GM12878 (cell line): ENCODE results near the gene IRGQ. TPM values are rescaled to one million over a fixed set of nuclear protein-coding genes. Genes with fewer than 3 reads are reported as not detected.

Experiments used
- ATAC-seq: fragments of 200-7000 bp; cut with Tn5 transposase; 3 replicates; pipeline ENCODE4 v1.9.1; 2020; ENCODE audit warnings: mild to moderate bottlenecking, moderate library complexity
- BruUV-seq: library from RNA; stranded (reverse); fragments of 400-500 nt; replicated peaks from 2 replicates; lab custom pipeline; 2021; lab: Mats Ljungman, UMichigan
- CTCF ChIA-PET: fragments of 300-600 bp; sonication (Branson Sonifier 250); formaldehyde crosslinking; extraction: SDS; loops from one replicate; lab custom pipeline; 2021; ENCODE audit warnings: inconsistent platforms; lab: Yijun Ruan, JAX
- POLR2A ChIA-PET: fragments of 350-600 bp; formaldehyde crosslinking; extraction: SDS; loops from one replicate; lab custom pipeline; 2021; ENCODE audit warnings: inconsistent platforms; lab: Charles Lee
- RAD21 ChIA-PET: fragments of 300-600 bp; sonication (Branson Sonifier 250); formaldehyde crosslinking; loops from one replicate; lab custom pipeline; 2023; ENCODE audit warnings: antibody characterized with exemption; ENCODE audit not compliant: unreplicated experiment; lab: Charles Lee
- SMC1A ChIA-PET: fragments of 300-600 bp; sonication (Branson Sonifier 250); formaldehyde crosslinking; loops from one replicate; lab custom pipeline; 2023; ENCODE audit not compliant: unreplicated experiment, uncharacterized antibody; lab: Charles Lee
- DNase-seq: peaks from one replicate; pipeline ENCODE4 v3.0.0-alpha.2; 2011; ENCODE audit warnings: low read depth, low spot score
- FAIRE-seq: peaks from 3 replicates; lab custom pipeline; 2011; peaks lifted over from hg19 to GRCh38; lab: Jason Lieb, UNC
- H2AFZ ChIP-seq: 2 replicates; pipeline ENCODE4 v1.6.0; 2011; ENCODE audit warnings: low read depth, low read length, control low read depth; ENCODE audit not compliant: control insufficient read depth
- H3K27ac ChIP-seq: 2 replicates; pipeline ENCODE4 v1.5.1; 2011; ENCODE audit warnings: control low read depth; ENCODE audit not compliant: control insufficient read depth, insufficient read depth
- H3K27me3 ChIP-seq, 2 experiments: replicated peaks in 1 of 2; 2 replicates each; pipeline versions ENCODE4 v1.6.0 to v1.6.1; 2011; ENCODE audit warnings: low read length in 1 of 2; ENCODE audit not compliant: control insufficient read depth in 2 of 2, insufficient read depth in 2 of 2
- H3K36me3 ChIP-seq, 2 experiments: 2 replicates each; pipeline ENCODE4 v1.5.1; 2011; ENCODE audit warnings: low read length in 1 of 2; ENCODE audit not compliant: control insufficient read depth in 2 of 2, insufficient read depth in 2 of 2
- H3K4me1 ChIP-seq: 2 replicates; pipeline ENCODE4 v1.6.1; 2011; ENCODE audit warnings: mild to moderate bottlenecking, low read length, moderate library complexity, mixed read lengths; ENCODE audit not compliant: control insufficient read depth, insufficient read depth
- H3K4me2 ChIP-seq: 2 replicates; pipeline ENCODE4 v1.6.0; 2011; ENCODE audit warnings: control low read depth; ENCODE audit not compliant: control insufficient read depth, insufficient read depth
- H3K4me3 ChIP-seq: fragments of 200-600 bp; sonication (generic); 2 replicates; pipeline ENCODE4 v1.5.1; 2016
- H3K79me2 ChIP-seq: 2 replicates; pipeline ENCODE4 v1.6.0; 2011; ENCODE audit warnings: low read length; ENCODE audit not compliant: control insufficient read depth, insufficient read depth
- H3K9ac ChIP-seq: 2 replicates; pipeline ENCODE4 v1.8.0; 2011; ENCODE audit warnings: low read length, control low read depth, mixed read lengths; ENCODE audit not compliant: control insufficient read depth, insufficient read depth
- H3K9me3 ChIP-seq: replicated peaks from 3 replicates; pipeline ENCODE4 v1.5.1; 2011; ENCODE audit warnings: mild to moderate bottlenecking, low read length; ENCODE audit not compliant: control insufficient read depth, insufficient read depth
- H4K20me1 ChIP-seq: 2 replicates; pipeline ENCODE4 v1.6.0; 2011; ENCODE audit not compliant: control insufficient read depth, insufficient read depth
- ATF3 ChIP-seq: IDR thresholded peaks from 2 replicates; pipeline ENCODE4 v1.6.1; 2011; ENCODE audit warnings: low read depth, mild to moderate bottlenecking, low read length, moderate library complexity, borderline replicate concordance; ENCODE audit errors: extremely low read depth
- CBX3 ChIP-seq: fragments of 200-600 bp; sonication (generic); IDR thresholded peaks from 2 replicates; pipeline ENCODE4 v1.6.1; 2016; ENCODE audit warnings: low read depth, borderline replicate concordance
- ESRRA ChIP-seq: IDR thresholded peaks from 2 replicates; pipeline ENCODE4 v1.6.1; 2012; ENCODE audit warnings: mild to moderate bottlenecking, low read length, improper control_type of control experiment
- IKZF2 ChIP-seq, 2 experiments: fragments of 450-650 bp; IDR thresholded peaks; 2 replicates each; pipeline ENCODE4 v1.6.1; 2017; ENCODE audit warnings: mild to moderate bottlenecking in 2 of 2, moderate library complexity in 2 of 2
- KAT2A ChIP-seq: conservative IDR thresholded peaks from 2 replicates; pipeline ENCODE4 v1.6.1; 2011; ENCODE audit warnings: low read depth, low read length; ENCODE audit not compliant: control insufficient read depth
- MYB ChIP-seq: fragments of 150-350 bp; IDR thresholded peaks from 2 replicates; pipeline ENCODE4 v1.6.1; 2014; ENCODE audit warnings: mild to moderate bottlenecking, low read depth, low read length, borderline replicate concordance
- MYC ChIP-seq: IDR thresholded peaks from 2 replicates; pipeline ENCODE4 v1.6.1; 2011; ENCODE audit warnings: mild to moderate bottlenecking, low read length, moderate library complexity, inconsistent platforms; ENCODE audit not compliant: insufficient read depth, insufficient replicate concordance, insufficient read length, severe bottlenecking
- NBN ChIP-seq: fragments of 450-650 bp; IDR thresholded peaks from 2 replicates; pipeline ENCODE4 v1.6.1; 2016
- NR2C1 ChIP-seq: fragments of 450-650 bp; IDR thresholded peaks from 2 replicates; pipeline ENCODE4 v1.6.1; 2017; ENCODE audit warnings: antibody characterized with exemption, mild to moderate bottlenecking, moderate library complexity
- NRF1 ChIP-seq: conservative IDR thresholded peaks from 2 replicates; pipeline ENCODE4 v1.6.1; 2011; ENCODE audit warnings: mild to moderate bottlenecking, low read depth, low read length, improper control_type of control experiment
- POLR2AphosphoS5 ChIP-seq: IDR thresholded peaks from 2 replicates; pipeline ENCODE4 v1.6.1; 2011; ENCODE audit warnings: mild to moderate bottlenecking, low read length, inconsistent platforms
- RCOR1 ChIP-seq: conservative IDR thresholded peaks from 2 replicates; pipeline ENCODE4 v1.6.1; 2012; ENCODE audit warnings: low read depth, low read length, improper control_type of control experiment
- SREBF2 ChIP-seq: IDR thresholded peaks from 2 replicates; pipeline ENCODE4 v1.6.1; 2012; ENCODE audit warnings: mild to moderate bottlenecking, low read length
- YBX1 ChIP-seq: fragments of 450-650 bp; IDR thresholded peaks from 2 replicates; pipeline ENCODE4 v1.6.1; 2016; ENCODE audit warnings: antibody characterized with exemption
- ZNF207 ChIP-seq: fragments of 450-650 bp; IDR thresholded peaks from 2 replicates; pipeline ENCODE4 v1.6.1; 2014; ENCODE audit warnings: antibody characterized with exemption, mild to moderate bottlenecking, borderline replicate concordance
- ZNF24 ChIP-seq: fragments of 450-650 bp; IDR thresholded peaks from 2 replicates; pipeline ENCODE4 v1.6.1; 2017; ENCODE audit warnings: antibody characterized with exemption, mild to moderate bottlenecking
- ZNF274 ChIP-seq: IDR thresholded peaks from one replicate; pipeline ENCODE4 v1.8.0; 2011; ENCODE audit not compliant: insufficient read length, insufficient read depth
- WGBS: methylation state at CpG from one replicate; pipeline ENCODE4 v1.1.6; 2016; ENCODE audit warnings: low lambda C conversion rate; ENCODE audit not compliant: insufficient replicate concordance, insufficient coverage; ENCODE audit errors: missing lambda C conversion rate; 5-methylcytosine and 5-hydroxymethylcytosine counted together
- in situ Hi-C: fragments of 300-500 bp; cut with MboI; formaldehyde crosslinking; loops from 9 replicates; pipeline ENCODE4 v1.14.3; 2018; ENCODE audit warnings: mixed read lengths
- intact Hi-C: fragments of 100-400 bp; cut with micrococcal nuclease; formaldehyde crosslinking; loops from one replicate; pipeline ENCODE4 v1.14.2; 2022; ENCODE audit not compliant: unreplicated experiment
- polyA plus RNA-seq, 11 experiments: library from polyadenylated mRNA; depleted of rRNA in 4 of 11; unstranded in 6 of 11; stranded (reverse) in 5 of 11; fragments of >200 nt; fragmentation: Nextera tagmentation in 4 of 11; fragmentation: Illumina TruSeq in 1 of 11; extraction: Ambion mirVana in 4 of 11; extraction: Trizol in 1 of 11; gene quantifications; 1 replicate in 1 of 11; 2 replicates in 10 of 11; pipeline versions ENCODE4 v1.2.1 to v1.2.3, GENCODE V29; 2011 to 2016; ENCODE audit warnings: inconsistent platforms in 2 of 11, missing spikeins in 2 of 11, low read depth in 1 of 11
- total RNA-seq, 4 experiments: library from RNA; depleted of rRNA in 3 of 4; stranded (reverse); fragments of >200 nt in 3 of 4; fragmentation: Illumina TruSeq in 1 of 4; extraction: Trizol in 1 of 4; gene quantifications; 2 replicates each; pipeline versions ENCODE4 v1.2.1 to v1.2.3, GENCODE V29; 2013 to 2021

The IRGQ gene
- total and polyA plus RNA-seq, 10 of the 15 experiments (the other 5 are each of a cell fraction or from before 2014, with no cell fraction given): 3.3 to 20.8 (median 9.0) TPM

GRCh38 chr19:43610493-43610892 is 14.6 kb upstream of the IRGQ start:
- no peak overlapping the region for H3K4me2 ChIP-seq
- ATAC-seq (no peak), DNase-seq (no peak)
- no peaks in the 10 kb centered on the region for H3K4me1 ChIP-seq
- SMC1A ChIA-PET: no interaction called here
- H2AFZ ChIP-seq: no peak overlapping the region
- in situ Hi-C loops: no loop called here
- H3K4me3 ChIP-seq: no peak overlapping the region
- no peaks in the 10 kb centered on the region for H4K20me1 ChIP-seq
- no peak overlapping the region for H3K9ac ChIP-seq
- WGBS: 79% methylated on average over 3 of the region's 3 CpGs
- no peaks in the 10 kb centered on the region for H3K27me3 ChIP-seq
- no TSS peak for BruUV-seq
- peaks cover 3 to 14% of the 10 kb centered on the region in 2 experiments; a peak in 3 of 4 replicates for H3K36me3 ChIP-seq
- CTCF ChIA-PET: no interaction called here
- intact Hi-C loops: no loop called here
- POLR2A ChIA-PET: no interaction called here
- no peak for TF ChIP-seq SREBF2
- TF ChIP-seq YBX1: no peak
- no peak for TF ChIP-seq ZNF24
- TF ChIP-seq ESRRA: no peak
- no peak for TF ChIP-seq IKZF2 (IDR thresholded peaks at IDR 0.05)
- TF ChIP-seq ZNF274: no peak
- no peak for TF ChIP-seq ATF3
- TF ChIP-seq, all 136 proteins: peak for 0
- FAIRE-seq: no peak
- Histone ChIP-seq H3K9me3 (no peaks in the 10 kb centered on the region), H3K27ac (no peak overlapping the region), H3K79me2 (peaks cover 1% of the 10 kb centered on the region; the same call in 1 of the 2 replicates)
- RAD21 ChIA-PET: no interaction called here

GRCh38 chr19:43609872-43610271 is 13.9 kb upstream of the IRGQ start:
- Histone ChIP-seq H3K4me1 (no peaks in the 10 kb centered on the region), H2AFZ (no peak overlapping the region), H3K27me3 (no peaks in the 10 kb centered on the region), H3K4me2 (no peak overlapping the region), H3K9ac (no peak overlapping the region), H3K9me3 (no peaks in the 10 kb centered on the region), H3K27ac (no peak overlapping the region), H3K36me3 (peaks cover 3 to 14% of the 10 kb centered on the region in 2 experiments; a peak in 3 of 4 replicates), H3K4me3 (no peak overlapping the region), H3K79me2 (peaks cover 1% of the 10 kb centered on the region; the same call in 1 of the 2 replicates), H4K20me1 (no peaks in the 10 kb centered on the region)
- no peak for ATAC-seq
- POLR2A ChIA-PET: interaction anchor here (1.0 kb wide), 1 partner anchor 8 kb away, joined by 5 read pairs; no protein-coding TSS in a partner anchor
- no peak for DNase-seq
- BruUV-seq: no TSS peak
- in situ Hi-C loops (no loop called here), intact Hi-C loops (no loop called here)
- FAIRE-seq: no peak
- RAD21 ChIA-PET: no interaction called here
- WGBS: 90% methylated on average over 6 of the region's 7 CpGs
- SMC1A ChIA-PET: no interaction called here
- CTCF ChIA-PET: no interaction called here
- TF ChIP-seq MYB: no peak
- no peak for TF ChIP-seq ZNF207
- no peak for TF ChIP-seq NR2C1
- no peak for TF ChIP-seq CBX3
- no peak for TF ChIP-seq MYC
- no peak for TF ChIP-seq RCOR1
- TF ChIP-seq POLR2AphosphoS5: no peak
- TF ChIP-seq NRF1: no peak
- no peak for TF ChIP-seq NBN
- no peak for TF ChIP-seq KAT2A
